ENCODE measurements around the gene GBF1.

DNA sequence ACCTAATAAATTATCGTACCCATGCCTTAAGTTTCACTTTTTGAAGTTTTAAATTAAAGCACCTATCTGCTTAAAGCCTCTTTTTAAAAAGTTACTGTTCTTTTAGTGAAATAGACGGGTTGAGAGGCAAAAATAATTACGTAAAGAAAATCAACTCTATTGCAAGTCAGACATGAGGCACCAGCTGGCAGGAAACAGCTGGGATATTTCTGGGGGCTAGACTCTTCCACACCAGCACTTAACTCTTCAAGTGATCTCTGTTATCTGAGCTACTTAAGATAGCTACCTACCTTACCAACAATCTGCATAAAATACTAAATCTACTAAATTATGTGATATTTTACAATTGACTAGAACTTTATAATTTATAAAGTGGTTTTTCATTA lies 35.8 kb downstream of the GBF1 start:
- TF ChIP-seq, protein P1, sequence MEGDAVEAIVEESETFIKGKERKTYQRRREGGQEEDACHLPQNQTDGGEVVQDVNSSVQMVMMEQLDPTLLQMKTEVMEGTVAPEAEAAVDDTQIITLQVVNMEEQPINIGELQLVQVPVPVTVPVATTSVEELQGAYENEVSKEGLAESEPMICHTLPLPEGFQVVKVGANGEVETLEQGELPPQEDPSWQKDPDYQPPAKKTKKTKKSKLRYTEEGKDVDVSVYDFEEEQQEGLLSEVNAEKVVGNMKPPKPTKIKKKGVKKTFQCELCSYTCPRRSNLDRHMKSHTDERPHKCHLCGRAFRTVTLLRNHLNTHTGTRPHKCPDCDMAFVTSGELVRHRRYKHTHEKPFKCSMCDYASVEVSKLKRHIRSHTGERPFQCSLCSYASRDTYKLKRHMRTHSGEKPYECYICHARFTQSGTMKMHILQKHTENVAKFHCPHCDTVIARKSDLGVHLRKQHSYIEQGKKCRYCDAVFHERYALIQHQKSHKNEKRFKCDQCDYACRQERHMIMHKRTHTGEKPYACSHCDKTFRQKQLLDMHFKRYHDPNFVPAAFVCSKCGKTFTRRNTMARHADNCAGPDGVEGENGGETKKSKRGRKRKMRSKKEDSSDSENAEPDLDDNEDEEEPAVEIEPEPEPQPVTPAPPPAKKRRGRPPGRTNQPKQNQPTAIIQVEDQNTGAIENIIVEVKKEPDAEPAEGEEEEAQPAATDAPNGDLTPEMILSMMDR (IDR thresholded peaks at IDR 0.05), result no peak
- TF ChIP-seq POLR2A (IDR thresholded peaks at IDR 0.05), result no peak

Measured in uterus (tissue), 2 donors.